ENCODE data around the gene TM6SF1. TPM values are rescaled to one million over a fixed set of nuclear protein-coding genes. Genes with fewer than 3 reads are reported as not detected.
"Not testable (repeated sequence)": the region's sequence is repeated elsewhere in the genome, so short reads cannot be mapped to it uniquely, and the experiment has no call there.

Gene TM6SF1
- total RNA-seq, 1 donor from 2014 or later = 7.8 TPM

DNA sequence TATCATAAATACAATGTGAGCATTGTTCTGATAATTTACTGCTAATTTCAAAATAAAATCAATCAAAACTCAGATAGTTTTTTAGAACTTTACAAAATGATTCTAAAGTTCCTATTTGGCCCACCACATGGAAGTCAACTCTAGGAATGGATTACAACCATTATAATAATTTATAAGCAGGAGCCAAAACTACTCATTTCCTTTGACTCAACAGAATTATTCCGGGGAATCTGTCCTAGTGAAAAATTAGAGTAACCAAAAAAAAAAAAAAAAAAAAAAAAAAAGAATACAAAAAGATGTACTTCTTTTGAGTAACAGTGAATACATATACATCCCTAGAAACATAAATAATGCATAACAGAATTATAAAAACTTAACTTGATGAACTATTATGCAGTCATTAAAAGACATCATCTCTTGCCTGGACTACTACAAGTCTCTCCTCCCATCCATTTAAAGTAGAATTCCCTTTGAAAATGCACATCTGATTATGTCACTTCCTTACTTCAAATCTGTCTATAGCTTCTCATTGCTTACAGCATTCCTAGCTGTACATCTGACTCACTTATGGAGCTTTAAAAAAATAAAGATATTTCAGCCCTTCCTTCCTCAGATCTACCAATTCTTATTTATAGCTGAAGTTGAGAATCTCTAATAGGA is 56.8 kb downstream of the TM6SF1 start:
- ATAC-seq (no peak), DNase-seq (ENCODE audit: low spot score) (no peak)
- intact Hi-C loops (cut with DNase I) = no loop called here

DNA sequence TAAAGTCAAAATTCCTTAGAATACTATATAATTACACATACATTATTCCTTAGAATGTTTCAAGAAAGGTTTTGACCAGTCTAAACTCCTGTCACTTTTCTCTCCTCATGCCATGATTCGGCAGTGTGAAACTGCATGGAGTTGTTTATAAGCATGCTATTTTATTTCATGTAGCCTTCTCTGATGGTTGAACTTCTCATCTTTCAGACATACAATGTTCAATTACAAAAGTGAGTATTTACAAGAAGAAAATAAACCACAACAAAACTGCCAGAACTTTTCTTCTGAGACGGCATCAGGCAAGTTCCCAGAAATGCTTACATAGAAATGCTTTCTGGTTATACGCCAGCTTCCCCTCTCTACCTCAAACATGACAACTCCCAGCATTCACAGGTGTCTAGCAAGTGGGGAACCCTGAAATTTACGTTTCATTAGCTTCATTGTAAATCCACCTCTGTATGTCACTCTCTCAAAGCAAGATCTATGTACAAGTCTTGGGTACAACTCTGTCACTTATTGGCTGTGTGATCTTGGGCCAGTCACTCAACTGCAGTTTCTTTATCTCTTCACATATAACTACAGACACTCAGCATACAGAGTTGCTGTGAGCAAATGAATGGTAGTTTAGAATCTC is 57.4 kb downstream of the TM6SF1 start:
- DNase-seq (ENCODE audit: low spot score) (no peak), ATAC-seq (no peak)
- intact Hi-C loops (cut with DNase I) = no loop called here

DNA sequence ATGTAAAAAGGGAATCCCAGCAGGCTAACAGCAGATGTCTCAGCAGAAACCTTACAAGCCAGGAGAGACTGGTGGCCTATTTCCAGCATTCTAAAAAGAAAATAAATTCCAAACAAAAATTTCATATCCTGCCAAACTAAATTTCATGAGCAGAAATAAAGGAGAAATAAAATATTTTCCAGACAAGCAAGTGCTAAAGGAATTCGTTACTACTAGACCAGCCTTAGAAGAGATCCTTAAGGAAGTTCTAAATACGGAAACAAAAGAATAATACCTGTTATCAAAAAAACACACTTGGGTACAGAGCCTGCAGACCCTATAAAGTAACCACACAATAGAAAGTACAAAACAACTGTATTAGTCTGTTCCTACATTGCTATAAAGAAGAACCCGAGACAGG is 58.8 kb downstream of the TM6SF1 start:
- intact Hi-C loops (cut with DNase I) = loop anchor here (2.0 kb wide), 1 partner anchor 21 kb away; no protein-coding TSS in a partner anchor
- ATAC-seq = no peak
- DNase-seq (ENCODE audit: low spot score) = no peak

DNA sequence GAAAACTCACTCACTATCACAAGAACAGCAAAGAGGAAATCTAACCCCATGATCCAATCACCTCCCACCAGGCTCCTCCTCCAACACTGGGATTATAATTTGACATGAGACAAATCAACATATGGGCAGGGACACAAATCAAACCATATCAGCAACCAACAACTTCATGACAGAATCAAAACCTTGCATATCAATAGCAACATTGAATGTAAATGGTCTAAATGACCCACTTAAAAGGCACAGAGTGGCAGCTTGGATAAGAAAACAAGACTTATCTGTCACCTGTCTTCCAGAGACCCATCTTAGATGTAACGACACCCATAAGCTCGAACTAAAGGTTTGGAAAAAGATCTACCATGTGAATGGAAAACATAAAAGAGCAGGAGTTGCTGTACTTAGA is 59.4 kb downstream of the TM6SF1 start:
- ATAC-seq = no peak
- no peak for DNase-seq (ENCODE audit: low spot score)

DNA sequence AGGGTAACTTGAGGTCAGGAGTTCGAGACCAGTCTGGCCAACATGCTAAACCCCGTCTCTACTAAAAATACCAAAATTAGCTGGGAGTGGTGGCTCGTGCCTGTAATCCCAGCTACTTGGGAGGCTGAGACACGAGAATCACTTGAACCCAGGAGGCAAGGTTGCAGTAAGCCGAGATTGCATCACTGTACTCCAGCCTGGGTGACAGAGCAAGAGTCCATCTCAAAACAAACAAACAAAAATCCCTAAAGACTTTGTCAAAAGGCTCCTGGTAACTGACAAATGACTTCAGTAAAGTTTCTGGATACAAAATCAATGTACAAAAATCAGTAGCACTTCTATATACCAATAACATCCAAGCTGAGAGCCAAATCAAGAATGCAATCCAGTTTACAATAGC is 62.1 kb downstream of the TM6SF1 start:
- intact Hi-C loops (cut with DNase I); ATAC-seq; DNase-seq (ENCODE audit: low spot score): not testable (repeated sequence)

More for the DNA sequence above, 59.4 kb downstream of the TM6SF1 start:
- intact Hi-C loops (cut with DNase I) = loop anchor here (2.0 kb wide), 1 partner anchor 22 kb away; no protein-coding TSS in a partner anchor

DNA sequence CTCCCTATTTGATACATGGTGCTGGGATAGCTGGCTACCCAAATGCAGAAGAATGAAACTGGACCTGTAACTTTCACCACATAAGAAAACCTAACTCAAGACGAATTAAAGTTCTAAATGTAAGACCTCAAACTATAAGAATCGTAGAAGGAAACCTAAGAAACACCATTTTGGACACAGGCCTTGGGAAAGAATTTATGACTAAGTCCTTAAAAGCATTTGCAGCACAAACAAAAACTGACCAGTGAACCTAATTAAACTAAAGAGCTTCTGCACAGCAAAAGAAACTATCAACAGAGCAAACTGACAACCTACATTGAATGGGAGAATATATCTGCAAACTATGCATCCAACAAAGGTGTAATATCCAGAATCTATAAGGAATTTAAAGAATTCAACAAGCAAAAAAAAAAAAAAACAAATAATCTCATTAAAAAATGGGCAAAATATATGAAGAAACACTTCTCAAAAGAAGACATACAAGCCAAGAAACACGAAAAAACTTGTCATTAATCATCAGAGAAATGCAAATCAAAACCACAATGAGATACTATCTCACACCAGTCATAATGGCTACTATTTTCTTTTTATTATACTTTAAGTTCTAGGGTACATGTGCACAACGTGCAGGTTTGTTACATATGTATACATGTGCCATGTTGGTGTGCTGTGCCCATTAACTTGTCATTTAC is 63.2 kb downstream of the TM6SF1 start:
- DNase-seq (ENCODE audit: low spot score) = no peak
- intact Hi-C loops (cut with DNase I) = no loop called here
- ATAC-seq = no peak

DNA sequence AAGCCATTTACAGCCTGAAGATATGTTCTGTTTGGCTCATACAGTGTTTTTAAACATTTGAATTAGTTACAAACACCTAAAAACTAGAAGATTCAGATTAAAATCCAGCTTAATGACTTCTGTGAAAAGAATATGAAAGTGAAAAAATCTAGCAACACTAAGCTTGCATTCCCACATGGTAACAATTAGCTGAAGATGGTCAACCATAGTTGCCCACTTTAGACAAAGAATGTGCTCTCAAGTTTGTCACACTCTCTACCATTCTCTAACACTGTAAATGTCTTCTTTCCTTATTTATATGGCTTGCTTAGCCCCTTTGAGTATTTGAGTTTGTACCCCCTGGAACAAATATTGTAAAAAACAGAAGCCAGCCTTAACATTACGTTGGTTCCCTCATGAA is 67.4 kb downstream of the TM6SF1 start:
- intact Hi-C loops (cut with DNase I) = no loop called here
- no peak for ATAC-seq

DNA sequence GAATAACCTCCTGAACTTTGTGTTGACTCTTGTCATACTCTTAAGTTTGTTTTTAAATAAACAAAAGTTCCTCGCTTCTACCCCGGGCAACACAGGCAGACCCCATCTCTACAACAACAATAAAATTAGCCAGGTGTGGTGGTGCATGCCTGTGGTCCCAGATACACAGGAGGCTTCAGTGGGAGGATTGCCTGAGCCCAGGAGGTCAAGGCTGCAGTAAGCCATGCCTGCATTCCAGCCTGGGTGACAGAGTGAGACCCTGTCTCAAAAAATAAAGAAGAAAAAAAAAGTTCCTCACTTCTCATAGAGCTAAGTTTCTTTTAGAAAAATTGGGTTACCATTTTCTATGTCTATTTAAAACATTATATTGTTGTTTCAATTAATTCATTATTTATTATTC is 70.9 kb downstream of the TM6SF1 start:
- DNase-seq (ENCODE audit: low spot score) (no peak), ATAC-seq (no peak)
- intact Hi-C loops (cut with DNase I) = no loop called here

More for the DNA sequence above, 67.4 kb downstream of the TM6SF1 start:
- no peak for DNase-seq (ENCODE audit: low spot score)

DNA sequence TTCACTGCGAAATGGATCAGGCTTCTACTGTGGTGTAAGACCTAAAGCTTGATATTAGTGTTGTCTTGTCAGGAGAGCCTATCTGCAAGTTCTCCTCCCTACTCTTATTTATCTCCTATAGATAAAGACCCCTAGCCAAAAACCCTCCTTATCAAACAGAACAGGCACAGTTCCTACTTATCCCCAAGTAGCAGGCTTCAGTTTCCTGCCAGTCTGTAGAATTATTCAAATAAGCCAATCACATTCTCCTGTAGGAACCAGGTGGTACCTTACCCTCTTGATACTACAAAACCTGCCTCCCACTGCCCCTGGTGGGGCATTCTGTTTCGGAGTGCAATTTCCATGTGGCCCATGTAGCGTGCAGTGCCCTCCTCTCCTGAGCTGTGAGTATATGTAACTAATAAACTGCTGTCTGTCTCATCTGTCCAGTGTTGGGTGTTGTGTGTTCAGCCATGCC is 71.5 kb downstream of the TM6SF1 start:
- intact Hi-C loops (cut with DNase I) = no loop called here
- no peak for DNase-seq (ENCODE audit: low spot score)

DNA sequence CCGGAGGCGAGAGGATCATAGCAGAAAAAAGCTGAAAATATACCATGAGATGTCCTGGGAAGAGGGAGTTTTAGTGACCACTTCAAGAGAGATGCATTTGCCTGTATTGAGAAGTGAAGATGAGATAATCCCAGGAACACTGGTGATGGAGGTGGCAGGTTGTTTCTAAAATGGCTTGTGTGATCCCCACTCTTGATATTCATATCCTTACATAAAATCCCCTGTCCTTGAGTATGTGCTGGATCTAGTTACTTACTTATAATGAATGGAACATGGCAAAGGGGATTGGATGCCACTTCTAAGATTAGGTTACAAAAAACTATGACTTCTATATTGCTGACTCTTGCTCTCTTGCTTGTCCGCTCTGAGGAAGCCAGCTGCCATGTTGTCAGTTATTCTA is 78.1 kb downstream of the TM6SF1 start:
- intact Hi-C loops (cut with DNase I) = no loop called here
- ATAC-seq (no peak), DNase-seq (ENCODE audit: low spot score) (no peak)

More for the DNA sequence above, 71.5 kb downstream of the TM6SF1 start:
- ATAC-seq = no peak

Small RNAs within 50 kb of the gene (microRNA-seq; reads per million reads assigned to microRNA genes)
- gene MIR4515 = not detected

Other genes starting within 250 kb of the TM6SF1 start
- gene HOMER2, start 154.9 kb upstream of the TM6SF1 start, total RNA-seq = 13.2 TPM
- 10.9 TPM for gene RAMAC, start 121.4 kb upstream of the TM6SF1 start, total RNA-seq
- gene C15orf40, start 96.0 kb upstream of the TM6SF1 start, total RNA-seq = 20.6 TPM
- gene BTBD1, start 40.4 kb upstream of the TM6SF1 start, total RNA-seq = 51.4 TPM
- gene HDGFL3, start 100.2 kb downstream of the TM6SF1 start, total RNA-seq = 53.8 TPM
- gene BNC1, start 177.0 kb downstream of the TM6SF1 start, total RNA-seq = 0.58 TPM